Vagina (tissue), 2 donors: Measurements from ENCODE around the gene LSM11.

Experiments
- POLR2A ChIP-seq, 2 donors: fragments of 450-650 bp; IDR thresholded peaks; one replicate each; pipeline ENCODE4 v1.6.1; 2017; ENCODE audit warnings: antibody characterized with exemption in 2 of 2, mild to moderate bottlenecking in 2 of 2, moderate library complexity in 2 of 2
- TF ChIP-seq, protein P1 (sequence below), 3 experiments: fragments of 450-650 bp in 2 of 3; fragments of 200-600 bp in 1 of 3; sonication (generic) in 1 of 3; IDR thresholded peaks; one replicate each; pipeline ENCODE4 v1.5.1; 2017 to 2019; ENCODE audit warnings: antibody characterized with exemption in 3 of 3, mild to moderate bottlenecking in 2 of 3, moderate library complexity in 2 of 3

DNA sequence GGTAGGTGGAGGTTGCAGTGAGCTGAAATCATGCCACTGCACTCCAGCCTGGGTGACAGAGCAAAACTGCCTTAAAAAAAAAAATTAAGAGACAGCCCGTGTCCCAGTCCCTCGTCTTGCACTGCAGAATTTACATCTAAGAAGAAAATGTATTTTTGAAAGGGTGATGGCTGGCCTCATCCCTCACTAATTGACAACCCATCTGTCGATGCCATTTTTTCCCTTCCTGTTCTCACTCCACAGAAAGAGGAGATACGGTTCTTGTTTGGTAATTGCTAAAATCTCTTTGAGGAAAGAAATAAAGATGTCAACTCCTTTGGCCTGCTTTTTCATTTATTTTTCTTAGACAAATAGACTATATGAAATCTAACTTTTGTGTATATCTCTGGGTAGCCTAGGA, 2.4 kb upstream of the LSM11 start:
- TF ChIP-seq, protein P1, sequence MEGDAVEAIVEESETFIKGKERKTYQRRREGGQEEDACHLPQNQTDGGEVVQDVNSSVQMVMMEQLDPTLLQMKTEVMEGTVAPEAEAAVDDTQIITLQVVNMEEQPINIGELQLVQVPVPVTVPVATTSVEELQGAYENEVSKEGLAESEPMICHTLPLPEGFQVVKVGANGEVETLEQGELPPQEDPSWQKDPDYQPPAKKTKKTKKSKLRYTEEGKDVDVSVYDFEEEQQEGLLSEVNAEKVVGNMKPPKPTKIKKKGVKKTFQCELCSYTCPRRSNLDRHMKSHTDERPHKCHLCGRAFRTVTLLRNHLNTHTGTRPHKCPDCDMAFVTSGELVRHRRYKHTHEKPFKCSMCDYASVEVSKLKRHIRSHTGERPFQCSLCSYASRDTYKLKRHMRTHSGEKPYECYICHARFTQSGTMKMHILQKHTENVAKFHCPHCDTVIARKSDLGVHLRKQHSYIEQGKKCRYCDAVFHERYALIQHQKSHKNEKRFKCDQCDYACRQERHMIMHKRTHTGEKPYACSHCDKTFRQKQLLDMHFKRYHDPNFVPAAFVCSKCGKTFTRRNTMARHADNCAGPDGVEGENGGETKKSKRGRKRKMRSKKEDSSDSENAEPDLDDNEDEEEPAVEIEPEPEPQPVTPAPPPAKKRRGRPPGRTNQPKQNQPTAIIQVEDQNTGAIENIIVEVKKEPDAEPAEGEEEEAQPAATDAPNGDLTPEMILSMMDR (IDR thresholded peaks at IDR 0.05) = no peak
- TF ChIP-seq POLR2A (IDR thresholded peaks at IDR 0.05) = no peak
